GM12873 (cell line): ENCODE results near the gene KLF11.

Experiments used
- TF ChIP-seq, protein P1 (sequence below): IDR thresholded peaks from 2 replicates; pipeline ENCODE4 v1.5.1; 2012; ENCODE audit warnings: low read depth, mild to moderate bottlenecking, moderate library complexity, low read length, control low read depth; ENCODE audit not compliant: insufficient read depth; ENCODE audit errors: missing control alignments

Gene KLF11

DNA sequence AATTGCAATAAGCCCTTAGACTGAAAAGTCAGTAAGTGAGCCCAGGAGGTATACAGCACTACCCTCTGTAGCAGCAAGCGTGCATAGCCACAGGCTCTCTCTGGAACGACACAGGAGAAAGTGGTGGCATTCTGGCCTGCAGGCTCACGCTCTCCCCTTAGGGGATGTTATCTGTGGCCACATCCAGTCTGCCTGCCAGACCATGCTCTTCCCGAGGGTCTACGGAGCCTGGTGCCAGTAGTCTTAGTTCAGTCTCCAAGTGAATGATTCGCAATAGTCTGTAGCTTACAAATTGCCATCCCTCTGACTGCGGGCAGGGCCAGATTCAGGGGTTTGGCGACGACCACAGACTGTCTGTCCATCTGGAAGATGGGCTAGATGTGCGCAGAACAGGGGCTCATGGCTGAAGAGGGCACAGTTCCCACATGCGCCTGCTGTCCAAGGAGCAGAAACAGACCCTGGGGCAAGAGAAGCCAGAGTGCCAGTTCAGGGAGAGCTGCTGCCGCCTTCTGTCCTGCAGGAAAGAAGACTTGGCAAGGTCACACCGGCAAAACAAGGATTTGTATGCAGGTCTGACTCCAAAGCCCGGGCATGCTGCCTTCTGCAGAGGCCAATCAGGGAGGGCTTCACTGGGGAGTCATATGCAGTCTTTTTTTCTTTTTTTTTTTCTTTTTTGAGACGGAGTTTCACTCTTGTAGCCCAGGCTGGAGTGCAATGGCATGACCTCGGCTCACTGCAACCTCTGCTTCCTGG, 3.5 kb upstream of the KLF11 start:
- TF ChIP-seq, protein P1, sequence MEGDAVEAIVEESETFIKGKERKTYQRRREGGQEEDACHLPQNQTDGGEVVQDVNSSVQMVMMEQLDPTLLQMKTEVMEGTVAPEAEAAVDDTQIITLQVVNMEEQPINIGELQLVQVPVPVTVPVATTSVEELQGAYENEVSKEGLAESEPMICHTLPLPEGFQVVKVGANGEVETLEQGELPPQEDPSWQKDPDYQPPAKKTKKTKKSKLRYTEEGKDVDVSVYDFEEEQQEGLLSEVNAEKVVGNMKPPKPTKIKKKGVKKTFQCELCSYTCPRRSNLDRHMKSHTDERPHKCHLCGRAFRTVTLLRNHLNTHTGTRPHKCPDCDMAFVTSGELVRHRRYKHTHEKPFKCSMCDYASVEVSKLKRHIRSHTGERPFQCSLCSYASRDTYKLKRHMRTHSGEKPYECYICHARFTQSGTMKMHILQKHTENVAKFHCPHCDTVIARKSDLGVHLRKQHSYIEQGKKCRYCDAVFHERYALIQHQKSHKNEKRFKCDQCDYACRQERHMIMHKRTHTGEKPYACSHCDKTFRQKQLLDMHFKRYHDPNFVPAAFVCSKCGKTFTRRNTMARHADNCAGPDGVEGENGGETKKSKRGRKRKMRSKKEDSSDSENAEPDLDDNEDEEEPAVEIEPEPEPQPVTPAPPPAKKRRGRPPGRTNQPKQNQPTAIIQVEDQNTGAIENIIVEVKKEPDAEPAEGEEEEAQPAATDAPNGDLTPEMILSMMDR = no peak

DNA sequence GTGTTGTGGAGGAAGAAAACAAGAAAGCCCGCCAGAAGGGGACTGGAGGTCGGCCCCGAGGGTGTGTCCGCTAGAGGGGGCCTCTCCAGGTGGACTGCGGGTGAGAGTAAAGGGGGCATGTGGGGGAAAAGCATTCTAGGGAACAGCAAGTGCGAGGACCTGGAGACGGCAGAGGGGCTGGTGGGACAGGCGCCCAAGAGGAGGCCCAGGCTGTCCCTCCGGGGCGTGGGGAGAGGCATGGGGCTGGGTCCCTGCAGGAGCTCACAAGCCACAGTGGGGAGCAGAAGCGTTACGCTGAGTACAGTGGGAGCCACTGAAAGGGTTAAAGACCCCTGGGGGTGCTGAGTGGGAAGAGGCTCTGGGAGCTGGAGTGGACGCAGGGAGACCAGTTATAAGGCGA, 1.6 kb upstream of the KLF11 start:
- TF ChIP-seq, protein P1 = no peak

GRCh38 chr2:10042301-10043161, 819 bp upstream of the KLF11 start:
- TF ChIP-seq, protein P1 = no peak

DNA sequence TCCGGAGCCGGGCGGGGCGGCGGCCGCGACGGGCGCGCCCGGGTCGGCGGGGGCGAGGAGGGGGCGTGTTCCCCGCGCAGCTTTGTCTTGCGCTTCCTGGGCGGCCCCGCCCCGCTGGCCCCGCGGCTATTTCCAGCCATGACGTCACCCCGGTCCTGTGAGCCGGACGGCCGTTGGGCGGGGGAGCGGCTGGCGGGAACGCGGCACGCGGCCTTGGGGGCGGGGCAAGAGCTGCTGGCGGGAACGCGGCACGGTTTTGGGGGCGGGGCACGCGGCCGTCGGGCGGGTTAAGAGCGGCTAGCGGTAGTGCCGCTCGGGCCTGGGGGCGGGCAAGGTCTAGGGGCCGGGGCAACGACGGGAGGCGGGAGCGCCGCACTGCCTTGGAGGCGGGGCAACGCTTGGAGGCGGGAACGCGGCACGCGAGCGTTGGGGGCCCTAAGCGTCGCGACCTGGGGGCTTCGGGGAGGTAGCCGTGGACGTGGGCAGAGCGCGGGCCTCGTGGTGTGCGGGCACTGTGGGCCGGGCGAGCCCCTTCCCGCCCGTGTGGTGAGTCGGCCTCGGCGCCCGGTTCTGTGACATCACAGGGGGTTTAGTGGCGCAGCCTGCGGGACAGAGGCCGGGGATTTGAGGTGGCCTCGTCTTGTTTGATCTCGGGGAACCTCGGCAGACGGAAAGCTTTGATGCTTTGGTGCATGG, 704 bp downstream of the KLF11 start:
- TF ChIP-seq, protein P1 = no peak

GRCh38 chr2:10045561-10046355, 2.4 kb downstream of the KLF11 start:
- TF ChIP-seq, protein P1 = no peak

- TF ChIP-seq, protein P1 = no peak
Observed at GRCh38 chr2:10046931-10047330, 3.6 kb downstream of the KLF11 start.
